ENCODE data around the gene AFAP1.
"Not testable (repeated sequence)": the region's sequence is repeated elsewhere in the genome, so short reads cannot be mapped to it uniquely, and the experiment has no call there.

AFAP1 gene

DNA sequence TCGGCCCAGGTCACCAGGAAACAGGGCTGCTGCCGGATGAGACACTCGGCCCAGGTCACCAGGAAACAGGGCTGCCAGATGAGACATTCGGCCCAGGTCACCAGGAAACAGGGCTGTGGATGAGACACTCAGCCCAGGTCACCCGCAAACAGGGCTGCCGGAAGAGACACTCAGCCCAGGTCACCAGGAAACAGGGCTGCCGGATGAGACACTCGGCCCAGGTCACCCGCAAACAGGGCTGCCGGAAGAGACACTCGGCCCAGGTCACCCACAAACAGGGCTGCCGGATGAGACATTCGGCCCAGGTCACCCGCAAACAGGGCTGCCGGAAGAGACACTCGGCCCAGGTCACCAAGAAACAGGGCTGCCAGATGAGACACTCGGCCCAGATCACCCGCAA lies 21.5 kb downstream of the AFAP1 start:
- DNase-seq (ENCODE audit: low read depth in 2 of 2, low spot score in 1 of 2): not testable (repeated sequence)

DNA sequence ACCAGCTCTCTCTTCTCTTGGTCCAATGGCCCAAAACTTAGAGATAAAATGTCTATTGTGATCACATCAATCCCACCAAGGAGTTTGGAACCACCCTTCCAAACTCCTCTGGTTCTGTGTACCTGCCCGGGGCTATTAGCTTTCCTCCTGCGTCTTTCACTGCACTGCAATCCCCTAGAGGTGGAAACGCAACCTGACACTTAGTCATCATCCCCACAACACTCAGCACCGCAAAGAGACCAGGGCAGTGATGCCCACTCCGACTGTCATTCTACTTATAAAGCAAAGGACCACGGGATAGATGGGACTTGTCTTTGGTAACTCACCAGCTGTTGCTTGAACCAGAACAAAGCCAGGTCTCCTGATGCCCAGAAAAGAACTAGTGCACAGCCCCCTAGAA lies 22.0 kb downstream of the AFAP1 start:
- no peak for DNase-seq (ENCODE audit: low read depth in 2 of 2, low spot score in 1 of 2)

DNA sequence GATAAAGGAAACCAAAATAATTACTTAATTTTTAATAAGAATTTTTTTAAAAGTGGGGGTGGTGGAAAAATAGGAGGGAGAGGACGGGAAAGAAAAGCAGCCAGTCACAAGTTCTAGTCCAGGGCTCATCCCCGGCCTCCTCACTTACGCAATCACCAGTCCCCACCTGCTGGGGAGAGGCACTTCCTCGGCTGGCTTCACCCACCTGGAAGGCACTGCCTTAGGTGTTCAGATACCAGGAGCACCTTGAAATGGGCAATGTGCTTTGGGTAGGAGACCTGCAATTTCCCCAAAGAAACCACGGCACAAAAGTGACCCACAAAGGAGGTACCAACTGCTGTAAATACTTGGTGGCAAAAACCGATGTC lies 23.8 kb downstream of the AFAP1 start:
- DNase-seq (ENCODE audit: low read depth in 2 of 2, low spot score in 1 of 2): no peak

DNA sequence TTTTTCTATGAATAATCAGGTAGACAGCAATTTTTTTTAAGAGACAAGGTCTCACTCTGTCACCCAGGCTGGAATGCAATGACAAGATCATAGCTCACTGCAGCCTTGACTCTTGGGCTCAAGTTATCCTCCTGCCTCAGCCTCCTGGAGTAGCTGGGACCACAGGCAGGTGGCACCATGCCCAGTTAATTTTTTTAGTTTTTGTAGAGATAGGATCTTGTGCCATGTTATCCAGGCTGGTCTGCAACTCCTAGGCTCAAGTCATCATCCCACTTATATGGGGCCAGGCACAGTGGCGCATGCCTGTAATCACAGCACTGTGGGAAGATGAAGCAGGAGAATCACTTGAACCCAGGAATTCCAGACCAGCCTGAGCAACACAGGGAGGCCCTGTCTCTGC lies 26.8 kb downstream of the AFAP1 start:
- no peak for DNase-seq (ENCODE audit: low read depth in 2 of 2, low spot score in 1 of 2)

DNA sequence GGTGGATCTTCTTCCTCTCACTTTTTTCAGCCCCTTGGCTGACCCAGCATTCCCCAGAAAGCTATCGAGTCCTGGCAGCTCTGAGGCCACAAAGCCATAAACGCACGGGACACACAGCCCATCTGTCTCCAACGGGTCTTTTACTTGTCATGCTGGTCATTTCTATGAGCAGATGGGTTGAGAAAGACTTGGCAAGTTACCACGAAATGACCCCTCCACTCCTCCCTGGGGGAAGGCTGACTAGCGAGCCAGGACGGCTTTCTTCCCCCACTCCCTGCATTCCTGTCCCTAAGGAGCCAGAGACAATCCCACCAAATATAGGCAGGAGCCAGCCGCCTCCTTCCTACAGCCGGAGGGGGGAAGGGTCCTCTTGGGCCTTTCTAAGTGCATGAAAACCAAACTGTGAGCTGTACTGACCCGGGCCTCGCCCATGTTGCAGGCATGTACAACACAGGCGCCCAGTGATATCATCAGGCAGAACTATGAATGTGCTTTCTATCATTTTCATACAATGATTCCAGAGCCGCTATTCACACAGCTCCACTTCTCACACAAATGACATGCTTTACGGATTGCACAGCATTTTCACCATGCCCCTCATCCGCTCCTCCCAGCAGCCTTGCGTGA lies 28.6 kb downstream of the AFAP1 start:
- no peak for DNase-seq (ENCODE audit: low read depth in 2 of 2, low spot score in 1 of 2)

DNA sequence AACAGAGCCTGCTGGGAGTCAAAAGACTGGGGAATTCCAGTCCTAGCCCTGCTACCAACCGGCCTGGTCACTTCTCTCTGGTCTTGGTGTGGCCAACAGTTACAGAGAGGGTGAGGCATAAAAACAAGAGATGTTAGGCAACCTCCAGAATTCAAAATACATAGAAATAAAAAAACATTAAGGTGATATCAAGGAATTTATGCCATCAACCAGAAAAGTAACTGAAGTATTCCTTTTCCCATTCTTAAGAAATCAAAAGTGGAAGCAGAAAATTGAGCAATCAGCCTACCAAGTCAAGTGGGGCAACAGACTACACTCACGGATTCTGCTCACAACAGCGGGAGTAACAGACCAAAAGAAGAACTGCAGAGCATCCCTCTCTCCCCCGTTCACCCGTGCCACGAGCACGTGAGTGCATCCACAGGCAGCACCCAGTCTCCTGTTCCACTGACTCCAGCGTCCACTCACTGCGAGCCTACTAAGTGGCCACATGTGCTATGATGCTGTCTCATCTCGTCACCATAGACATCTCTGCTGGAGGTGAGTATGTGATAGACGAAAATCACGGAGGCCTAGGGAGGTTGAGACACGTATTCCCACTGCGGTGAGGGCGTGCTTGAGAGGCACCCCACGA lies 29.3 kb downstream of the AFAP1 start:
- no peak for DNase-seq (ENCODE audit: low read depth in 2 of 2, low spot score in 1 of 2)

GRCh38 chr4:7909463-7910262 lies 30.0 kb downstream of the AFAP1 start:
- DNase-seq (ENCODE audit: low read depth in 2 of 2, low spot score in 1 of 2): no peak

GRCh38 chr4:7908668-7909067 lies 31.0 kb downstream of the AFAP1 start:
- DNase-seq (ENCODE audit: low read depth in 2 of 2, low spot score in 1 of 2): no peak

GRCh38 chr4:7907142-7907541 lies 32.5 kb downstream of the AFAP1 start:
- DNase-seq (ENCODE audit: low read depth in 2 of 2, low spot score in 1 of 2): no peak

DNA sequence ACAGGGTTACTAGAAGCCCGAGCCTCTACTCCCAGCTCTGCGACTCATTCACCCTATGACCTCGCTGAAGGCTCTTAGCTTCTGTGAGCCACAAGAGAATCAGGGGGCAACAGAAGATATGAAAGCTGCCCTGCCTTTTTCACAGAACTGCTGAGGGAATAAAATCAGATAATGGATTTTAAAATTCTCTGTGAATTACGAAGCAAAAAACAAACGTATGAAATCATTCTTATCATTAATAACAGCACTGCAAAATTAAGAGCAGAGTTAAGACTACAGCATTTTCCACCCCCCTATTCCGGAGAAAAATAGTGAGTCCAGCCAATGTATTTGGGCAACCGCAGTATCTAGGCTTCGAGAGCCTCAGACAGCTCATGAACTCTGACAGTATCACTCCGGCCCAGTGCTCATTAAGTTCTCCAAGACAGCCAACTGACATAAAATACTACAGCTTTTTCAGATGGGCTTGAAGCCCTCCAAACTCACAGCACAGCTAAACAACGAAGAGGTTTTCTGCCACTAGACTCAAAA lies 33.4 kb downstream of the AFAP1 start:
- DNase-seq (ENCODE audit: low read depth in 2 of 2, low spot score in 1 of 2): no peak

- no peak for DNase-seq (ENCODE audit: low read depth in 2 of 2, low spot score in 1 of 2)
Observed at GRCh38 chr4:7904952-7905915, 34.4 kb downstream of the AFAP1 start.

DNA sequence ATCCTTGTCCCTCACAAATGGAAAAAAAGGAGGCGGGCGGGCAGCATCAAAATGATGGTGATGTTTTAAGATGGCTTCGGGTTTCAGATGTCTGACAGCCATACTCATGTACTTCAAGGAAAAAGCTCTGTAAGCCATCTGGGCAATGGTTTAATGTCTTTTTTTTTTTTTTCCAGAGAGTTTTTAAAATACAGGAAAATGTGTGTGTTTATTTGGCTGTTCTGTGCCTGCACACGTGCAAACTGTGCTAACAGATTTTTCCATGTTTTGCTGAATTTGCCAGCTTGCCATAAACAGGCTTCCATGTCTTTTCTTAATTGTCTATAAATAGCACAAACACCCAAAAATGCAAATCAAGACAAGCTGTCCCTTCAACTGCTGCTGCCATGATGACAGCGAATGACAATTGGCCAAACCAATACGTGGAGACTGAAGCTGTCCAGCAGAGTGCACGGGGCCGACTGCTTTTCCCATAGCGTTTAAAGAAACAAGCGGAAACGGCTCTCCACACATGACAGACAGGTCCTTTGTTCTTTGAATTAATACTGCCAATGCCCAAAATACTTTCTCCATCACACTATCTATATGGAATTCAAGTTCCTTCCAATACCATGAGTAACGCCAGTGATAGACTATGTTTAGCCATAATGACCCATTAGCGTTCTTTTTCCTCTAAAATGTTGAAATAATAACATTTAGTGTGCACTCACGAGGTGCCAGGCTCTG lies 35.7 kb downstream of the AFAP1 start:
- DNase-seq (ENCODE audit: low read depth in 2 of 2, low spot score in 1 of 2): no peak

GRCh38 chr4:7902826-7903225 lies 36.8 kb downstream of the AFAP1 start:
- DNase-seq (ENCODE audit: low read depth in 2 of 2, low spot score in 1 of 2): no peak

- no peak for DNase-seq (ENCODE audit: low read depth in 2 of 2, low spot score in 1 of 2)
Observed at GRCh38 chr4:7902101-7902553, 37.5 kb downstream of the AFAP1 start.

DNA sequence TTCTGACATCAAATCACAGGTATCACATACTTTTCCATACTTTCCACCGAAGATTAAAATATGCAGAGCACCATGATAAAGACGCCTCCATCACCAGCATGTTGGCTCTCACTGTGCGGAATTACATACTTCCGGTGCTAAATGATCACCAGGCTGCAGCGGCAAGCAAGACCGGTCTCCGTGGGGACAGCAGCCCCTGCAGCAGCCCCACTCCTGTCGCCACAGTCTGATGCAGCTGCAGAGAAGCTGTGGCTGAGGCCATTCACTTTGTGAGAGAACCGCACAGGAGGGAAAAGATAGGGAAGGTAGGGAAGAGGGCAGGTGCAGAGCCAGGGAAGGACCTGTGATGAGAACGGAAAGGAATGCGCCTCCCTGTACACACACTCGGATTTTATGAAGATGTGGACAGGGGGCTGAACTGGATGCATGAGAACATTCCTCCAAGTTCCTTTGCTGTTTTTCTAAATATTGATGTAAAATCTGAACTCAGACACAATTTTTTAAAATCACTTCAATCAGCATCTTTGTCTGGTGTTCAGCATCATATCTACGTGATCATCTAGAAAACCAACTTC lies 38.3 kb downstream of the AFAP1 start:
- DNase-seq (ENCODE audit: low read depth in 2 of 2, low spot score in 1 of 2): no peak

DNA sequence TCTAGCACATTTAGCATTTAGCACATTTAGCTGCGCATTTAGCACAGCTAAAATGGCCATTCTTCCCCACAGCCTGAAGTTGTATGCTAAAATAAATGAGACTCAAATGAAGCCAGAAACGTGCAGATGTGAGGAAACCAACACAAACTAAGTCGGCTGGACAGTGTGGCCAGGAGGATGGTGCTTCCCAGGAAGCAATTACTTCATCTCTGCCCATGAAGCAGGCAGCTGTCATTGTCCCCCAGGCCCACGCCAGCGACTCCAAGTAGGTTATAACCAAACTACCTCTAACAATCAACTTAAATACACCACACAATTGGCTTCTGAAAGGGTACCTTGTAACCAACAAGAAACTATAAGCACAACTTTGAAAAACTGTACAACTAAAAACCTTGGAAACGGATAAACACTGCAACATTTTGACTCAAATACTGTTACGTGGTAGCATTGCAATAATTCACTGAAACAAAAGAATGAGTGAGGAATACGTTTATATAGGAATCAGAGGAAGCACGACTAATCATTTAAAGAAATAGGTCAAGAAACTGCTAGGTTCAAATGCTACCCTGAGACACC lies 39.2 kb downstream of the AFAP1 start:
- no peak for DNase-seq (ENCODE audit: low read depth in 2 of 2, low spot score in 1 of 2)

DNA sequence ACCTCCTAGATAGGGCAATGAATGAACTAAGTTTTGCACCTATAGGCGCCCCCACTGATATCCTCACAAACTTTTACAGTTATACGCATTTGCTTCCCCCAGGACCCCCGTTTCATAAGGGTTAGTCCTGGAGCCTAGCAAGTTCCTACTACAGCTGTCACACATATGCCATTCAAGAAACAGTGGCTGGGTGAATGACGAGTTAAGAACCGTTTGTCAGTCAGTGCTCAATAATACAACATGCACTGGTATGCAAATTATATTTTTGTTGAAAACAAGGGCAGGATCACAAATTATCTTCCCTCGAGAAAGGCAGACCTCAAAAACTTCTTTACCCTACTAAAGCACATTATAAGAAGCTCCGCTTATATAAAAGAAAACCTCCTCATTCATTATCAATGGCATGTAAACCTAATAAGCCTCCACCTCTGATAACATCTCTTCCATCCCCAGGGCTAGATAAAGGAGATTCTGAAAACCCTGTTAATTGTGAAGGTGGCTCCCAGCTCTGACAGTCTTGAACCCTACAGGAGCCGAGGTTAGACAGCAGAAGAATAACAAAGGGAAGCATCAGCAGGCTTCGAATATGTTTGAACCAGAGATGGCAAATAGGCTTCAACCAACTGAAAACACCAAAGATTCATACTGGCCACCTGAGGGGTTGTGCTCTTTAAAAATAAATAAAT lies 40.3 kb downstream of the AFAP1 start:
- DNase-seq (ENCODE audit: low read depth in 2 of 2, low spot score in 1 of 2): no peak

GRCh38 chr4:7898385-7898784 lies 41.3 kb downstream of the AFAP1 start:
- no peak for DNase-seq (ENCODE audit: low read depth in 2 of 2, low spot score in 1 of 2)

DNA sequence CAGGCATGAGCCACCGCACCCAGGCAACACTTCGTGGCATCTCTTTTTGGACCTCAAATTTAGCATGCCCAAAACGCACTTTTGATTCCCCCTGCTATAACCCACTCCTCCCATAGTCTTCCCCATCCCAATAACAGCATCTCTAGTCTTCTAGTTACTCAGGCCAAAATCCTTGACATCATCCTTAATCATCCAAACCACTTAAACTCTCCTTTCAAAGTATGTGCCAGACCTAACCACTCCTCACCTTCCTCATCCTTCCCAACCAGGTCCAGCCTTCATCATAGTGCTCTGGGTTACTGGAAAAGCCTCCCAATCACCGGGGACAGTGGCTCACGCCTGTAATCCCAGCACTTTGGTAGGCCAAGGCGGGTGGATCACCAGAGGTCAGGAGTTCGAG lies 41.9 kb downstream of the AFAP1 start:
- no peak for DNase-seq (ENCODE audit: low read depth in 2 of 2, low spot score in 1 of 2)
